SK-N-SH treated with all-trans-retinoic acid at 6 μM for 48 hours (cell line): Measurements from ENCODE around the gene ZNHIT2.
A peak's percentile ranks its signal among the peaks of the same experiment; 100 is the strongest.

Source experiments
- ATAC-seq: fragments of 200-7000 bp; cut with Tn5 transposase; 3 replicates; pipeline ENCODE4 v1.9.1; 2020; ENCODE audit warnings: mild to moderate bottlenecking, moderate library complexity
- ARNTL ChIP-seq: fragments of 450-650 bp; formaldehyde crosslinking; IDR thresholded peaks from 2 replicates; pipeline ENCODE4 v1.5.0; 2020; ENCODE audit warnings: low read depth, mild to moderate bottlenecking, moderate library complexity, borderline replicate concordance
- BACH2 ChIP-seq: fragments of 250-450 bp; sonication (Bioruptor Pico); IDR thresholded peaks from 2 replicates; pipeline ENCODE4 v1.9.0; 2021; ENCODE audit warnings: mild to moderate bottlenecking, borderline replicate concordance
- CREB5 ChIP-seq: fragments of 250-450 bp; sonication (Bioruptor Pico); IDR thresholded peaks from 2 replicates; pipeline ENCODE4 v1.5.1; 2020; ENCODE audit warnings: low read depth, mild to moderate bottlenecking, moderate library complexity
- CSDC2 ChIP-seq: fragments of 250-450 bp; sonication (Bioruptor Pico); IDR thresholded peaks from 2 replicates; pipeline ENCODE4 v1.5.0; 2020; ENCODE audit warnings: mild to moderate bottlenecking, moderate library complexity
- CSRNP3 ChIP-seq: fragments of 250-450 bp; sonication (Bioruptor Pico); IDR thresholded peaks from 2 replicates; pipeline ENCODE4 v1.5.1; 2021; ENCODE audit warnings: mild to moderate bottlenecking, moderate library complexity
- ESRRG ChIP-seq: fragments of 250-450 bp; sonication (Bioruptor Pico); IDR thresholded peaks from 2 replicates; pipeline ENCODE4 v1.6.1; 2021; ENCODE audit warnings: mild to moderate bottlenecking
- GLIS3 ChIP-seq: fragments of 250-450 bp; sonication (Bioruptor Pico); IDR thresholded peaks from 2 replicates; pipeline ENCODE4 v1.5.0; 2020; ENCODE audit warnings: mild to moderate bottlenecking, moderate library complexity
- ISL1 ChIP-seq: fragments of 250-450 bp; sonication (Bioruptor Pico); IDR thresholded peaks from 2 replicates; pipeline ENCODE4 v2.1.2; 2022; ENCODE audit warnings: mild to moderate bottlenecking, moderate library complexity
- OSR1 ChIP-seq: fragments of 250-450 bp; sonication (Bioruptor Pico); IDR thresholded peaks from 2 replicates; pipeline ENCODE4 v1.8.0; 2022; ENCODE audit warnings: moderate library complexity, mild to moderate bottlenecking, inconsistent platforms
- PATZ1 ChIP-seq: fragments of 250-450 bp; sonication (Bioruptor Pico); IDR thresholded peaks from 2 replicates; pipeline ENCODE4 v1.8.0; 2020; ENCODE audit warnings: mild to moderate bottlenecking, moderate library complexity, borderline replicate concordance
- POU6F1 ChIP-seq: fragments of 250-450 bp; sonication (Bioruptor Pico); IDR thresholded peaks from 2 replicates; pipeline ENCODE4 v1.8.0; 2021; ENCODE audit warnings: low read depth, mild to moderate bottlenecking, moderate library complexity, borderline replicate concordance
- PPARA ChIP-seq: fragments of 250-450 bp; sonication (Bioruptor Pico); IDR thresholded peaks from 2 replicates; pipeline ENCODE4 v1.5.0; 2020; ENCODE audit warnings: mild to moderate bottlenecking, borderline replicate concordance
- RARB ChIP-seq: fragments of 250-450 bp; sonication (Bioruptor Pico); IDR thresholded peaks from 2 replicates; pipeline ENCODE4 v1.8.0; 2021; ENCODE audit warnings: mild to moderate bottlenecking, moderate library complexity
- SNAI2 ChIP-seq: fragments of 250-450 bp; sonication (Bioruptor Pico); IDR thresholded peaks from 2 replicates; pipeline ENCODE4 v1.5.0; 2020; ENCODE audit warnings: mild to moderate bottlenecking, moderate library complexity
- TCF4 ChIP-seq: fragments of 250-450 bp; sonication (Bioruptor Pico); IDR thresholded peaks from 2 replicates; pipeline ENCODE4 v1.8.0; 2021; ENCODE audit warnings: mild to moderate bottlenecking, moderate library complexity, borderline replicate concordance
- TOX ChIP-seq: fragments of 250-450 bp; sonication (Bioruptor Pico); IDR thresholded peaks from 2 replicates; pipeline ENCODE4 v1.8.0; 2021; ENCODE audit warnings: mild to moderate bottlenecking, moderate library complexity, borderline replicate concordance
- TSHZ2 ChIP-seq: fragments of 250-450 bp; sonication (Bioruptor Pico); IDR thresholded peaks from 2 replicates; pipeline ENCODE4 v1.5.0; 2020; ENCODE audit warnings: mild to moderate bottlenecking, moderate library complexity
- ZFP3 ChIP-seq: fragments of 250-450 bp; sonication (Bioruptor Pico); IDR thresholded peaks from 2 replicates; pipeline ENCODE4 v1.5.0; 2020; ENCODE audit warnings: mild to moderate bottlenecking, moderate library complexity
- ZFP30 ChIP-seq: fragments of 450-650 bp; formaldehyde crosslinking; IDR thresholded peaks from 2 replicates; pipeline ENCODE4 v1.5.0; 2022; ENCODE audit warnings: mild to moderate bottlenecking, moderate library complexity
- ZNF565 ChIP-seq: fragments of 450-650 bp; formaldehyde crosslinking; conservative IDR thresholded peaks from 2 replicates; pipeline ENCODE4 v1.5.0; 2020; ENCODE audit warnings: low read depth, mild to moderate bottlenecking, moderate library complexity
- ZNF70 ChIP-seq: fragments of 450-650 bp; formaldehyde crosslinking; IDR thresholded peaks from 2 replicates; pipeline ENCODE4 v1.5.0; 2020; ENCODE audit warnings: mild to moderate bottlenecking, moderate library complexity
- ZNF8 ChIP-seq: fragments of 450-650 bp; formaldehyde crosslinking; IDR thresholded peaks from 2 replicates; pipeline ENCODE4 v1.5.0; 2020; ENCODE audit warnings: mild to moderate bottlenecking, moderate library complexity

Gene ZNHIT2

GRCh38 chr11:65113361-65113756 is 4.1 kb downstream of the ZNHIT2 start (continued):
- no peak for TF ChIP-seq POU6F1 (CRISPR knock-in tag)
- no peak for TF ChIP-seq ZNF70 (CRISPR knock-in tag)
- TF ChIP-seq, all 23 proteins: peak for 0

- ATAC-seq = peak; percentile 58
Observed at GRCh38 chr11:65112546-65113360, 4.7 kb downstream of the ZNHIT2 start.

More at GRCh38 chr11:65112546-65113360, 4.7 kb downstream of the ZNHIT2 start:
- TF ChIP-seq CSRNP3 (CRISPR knock-in tag) = no peak
- no peak for TF ChIP-seq RARB (CRISPR knock-in tag)
- TF ChIP-seq ARNTL = no peak
- TF ChIP-seq CREB5 (CRISPR knock-in tag) = no peak
- no peak for TF ChIP-seq TCF4
- TF ChIP-seq PPARA (CRISPR knock-in tag) = no peak
- 0 out of 2 replicates have a peak, but pooled peaks have one; percentile 44 for TF ChIP-seq PATZ1
- peak; percentile 28; the same call in 1 of the 2 replicates for TF ChIP-seq ESRRG
- no peak for TF ChIP-seq ZNF8
- TF ChIP-seq GLIS3 (CRISPR knock-in tag) = no peak
- TF ChIP-seq ZNF565 (CRISPR knock-in tag) = no peak
- no peak for TF ChIP-seq ISL1 (CRISPR knock-in tag)
- TF ChIP-seq BACH2 (CRISPR knock-in tag) = no peak
- no peak for TF ChIP-seq POU6F1 (CRISPR knock-in tag)
- TF ChIP-seq OSR1 (CRISPR knock-in tag) = no peak
- 0 out of 2 replicates have a peak, but pooled peaks have one; percentile 23 for TF ChIP-seq TSHZ2 (CRISPR knock-in tag)
- no peak for TF ChIP-seq ZFP3 (CRISPR knock-in tag)
- no peak for TF ChIP-seq ZNF70 (CRISPR knock-in tag)
- no peak for TF ChIP-seq CSDC2
- TF ChIP-seq ZFP30 (CRISPR knock-in tag) = no peak
- no peak for TF ChIP-seq SNAI2
- no peak for TF ChIP-seq TOX
